ENCODE measurements around the gene GPX1.

The GPX1 gene

GRCh38 chr3:49387721-49388120 is 29.6 kb upstream of the GPX1 start:
- Histone ChIP-seq H2AFZ (no peak overlapping the region), H3K4me3 (ENCODE audit: low read depth, low read length) (no peak overlapping the region), H3K4me1 (no peaks in the 10 kb centered on the region), H3K27me3 (ENCODE audit: control insufficient read depth, insufficient read depth, low read length) (no peaks in the 10 kb centered on the region), H3K27ac (no peak overlapping the region), H3K36me3 (ENCODE audit: control insufficient read depth, insufficient read depth, low read length) (no peaks in the 10 kb centered on the region), H3K9ac (no peak overlapping the region), H3K9me3 (ENCODE audit: control insufficient read depth, low read length) (no peaks in the 10 kb centered on the region), H3K4me2 (ENCODE audit: low read length) (no peak overlapping the region), H3K79me2 (peaks cover 90% of the 10 kb centered on the region)
- TF ChIP-seq, protein P1, sequence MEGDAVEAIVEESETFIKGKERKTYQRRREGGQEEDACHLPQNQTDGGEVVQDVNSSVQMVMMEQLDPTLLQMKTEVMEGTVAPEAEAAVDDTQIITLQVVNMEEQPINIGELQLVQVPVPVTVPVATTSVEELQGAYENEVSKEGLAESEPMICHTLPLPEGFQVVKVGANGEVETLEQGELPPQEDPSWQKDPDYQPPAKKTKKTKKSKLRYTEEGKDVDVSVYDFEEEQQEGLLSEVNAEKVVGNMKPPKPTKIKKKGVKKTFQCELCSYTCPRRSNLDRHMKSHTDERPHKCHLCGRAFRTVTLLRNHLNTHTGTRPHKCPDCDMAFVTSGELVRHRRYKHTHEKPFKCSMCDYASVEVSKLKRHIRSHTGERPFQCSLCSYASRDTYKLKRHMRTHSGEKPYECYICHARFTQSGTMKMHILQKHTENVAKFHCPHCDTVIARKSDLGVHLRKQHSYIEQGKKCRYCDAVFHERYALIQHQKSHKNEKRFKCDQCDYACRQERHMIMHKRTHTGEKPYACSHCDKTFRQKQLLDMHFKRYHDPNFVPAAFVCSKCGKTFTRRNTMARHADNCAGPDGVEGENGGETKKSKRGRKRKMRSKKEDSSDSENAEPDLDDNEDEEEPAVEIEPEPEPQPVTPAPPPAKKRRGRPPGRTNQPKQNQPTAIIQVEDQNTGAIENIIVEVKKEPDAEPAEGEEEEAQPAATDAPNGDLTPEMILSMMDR (IDR thresholded peaks at IDR 0.05): no peak

- TF ChIP-seq, protein P1 (IDR thresholded peaks at IDR 0.05): no peak
- Histone ChIP-seq H3K79me2 (peaks cover 93% of the 10 kb centered on the region), H3K4me2 (ENCODE audit: low read length) (no peak overlapping the region), H3K27me3 (ENCODE audit: control insufficient read depth, insufficient read depth, low read length) (no peaks in the 10 kb centered on the region), H3K4me1 (no peaks in the 10 kb centered on the region), H3K36me3 (ENCODE audit: control insufficient read depth, insufficient read depth, low read length) (no peaks in the 10 kb centered on the region), H3K9me3 (ENCODE audit: control insufficient read depth, low read length) (no peaks in the 10 kb centered on the region), H3K9ac (no peak overlapping the region), H2AFZ (no peak overlapping the region), H3K27ac (no peak overlapping the region), H3K4me3 (ENCODE audit: low read depth, low read length) (no peak overlapping the region)
These were observed 28.1 kb upstream of the GPX1 start for GRCh38 chr3:49386056-49386756.

DNA sequence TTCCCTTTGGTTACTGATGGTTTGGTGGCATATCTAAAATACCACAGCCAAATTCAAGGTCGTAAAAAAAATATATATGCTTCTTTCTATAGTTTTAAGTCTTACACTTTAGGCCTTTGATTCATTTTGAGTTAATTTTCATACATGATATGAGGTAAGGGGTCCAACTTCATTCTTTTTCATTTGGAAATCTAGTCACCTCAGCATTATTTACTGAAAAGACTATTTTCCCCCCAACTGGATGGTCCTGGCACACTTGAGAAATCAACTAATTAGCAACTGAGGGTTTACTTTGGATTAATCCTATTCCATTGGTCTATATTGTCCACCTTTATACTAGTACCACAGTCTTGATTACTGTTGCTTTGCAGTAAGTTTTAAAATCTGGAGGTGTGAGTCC is 27.5 kb upstream of the GPX1 start:
- no peaks in the 10 kb centered on the region for H3K36me3 ChIP-seq (ENCODE audit: control insufficient read depth, insufficient read depth, low read length)
- H3K4me1 ChIP-seq: no peaks in the 10 kb centered on the region
- H3K27me3 ChIP-seq (ENCODE audit: control insufficient read depth, insufficient read depth, low read length): no peaks in the 10 kb centered on the region
- no peak overlapping the region for H3K27ac ChIP-seq
- no peak overlapping the region for H3K9ac ChIP-seq
- peaks cover 91% of the 10 kb centered on the region for H3K79me2 ChIP-seq
- no peak overlapping the region for H2AFZ ChIP-seq
- H3K4me3 ChIP-seq (ENCODE audit: low read depth, low read length): no peak overlapping the region
- no peaks in the 10 kb centered on the region for H3K9me3 ChIP-seq (ENCODE audit: control insufficient read depth, low read length)
- no peak overlapping the region for H3K4me2 ChIP-seq (ENCODE audit: low read length)
- TF ChIP-seq, protein P1 (IDR thresholded peaks at IDR 0.05): no peak

DNA sequence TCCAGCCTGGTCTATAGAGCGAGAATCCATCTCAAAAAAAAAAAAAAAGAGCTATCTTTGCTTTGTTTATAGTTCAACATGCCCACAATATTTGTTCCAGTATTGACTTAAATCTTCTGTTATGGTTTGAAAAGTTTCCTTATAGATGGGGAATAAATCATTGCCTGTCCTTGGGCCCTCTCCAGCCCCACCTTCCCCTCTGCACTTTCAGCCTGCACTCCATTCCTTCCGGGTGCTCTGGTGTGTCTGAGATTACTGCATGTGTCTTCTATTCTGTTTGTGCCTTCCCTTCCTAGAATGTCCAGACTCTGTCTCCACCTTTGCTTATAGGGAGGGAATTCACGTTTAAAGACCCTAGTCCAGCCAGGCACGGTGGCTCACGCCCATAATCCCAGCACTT is 25.2 kb upstream of the GPX1 start:
- no peak overlapping the region for H3K4me3 ChIP-seq (ENCODE audit: low read depth, low read length)
- no peak overlapping the region for H3K4me2 ChIP-seq (ENCODE audit: low read length)
- H3K27me3 ChIP-seq (ENCODE audit: control insufficient read depth, insufficient read depth, low read length): no peaks in the 10 kb centered on the region
- no peak overlapping the region for H2AFZ ChIP-seq
- H3K9ac ChIP-seq: no peak overlapping the region
- no peaks in the 10 kb centered on the region for H3K36me3 ChIP-seq (ENCODE audit: control insufficient read depth, insufficient read depth, low read length)
- H3K79me2 ChIP-seq: peaks cover 81% of the 10 kb centered on the region
- H3K4me1 ChIP-seq: no peaks in the 10 kb centered on the region
- H3K9me3 ChIP-seq (ENCODE audit: control insufficient read depth, low read length): no peaks in the 10 kb centered on the region
- TF ChIP-seq, protein P1 (IDR thresholded peaks at IDR 0.05): no peak
- H3K27ac ChIP-seq: no peak overlapping the region

Measured in parathyroid adenoma (tissue), 2 donors.